ENCODE measurements around the gene PRDM2. TPM values are rescaled to one million over a fixed set of nuclear protein-coding genes. Genes with fewer than 3 reads are reported as not detected.

Gene PRDM2
- total RNA-seq, 1 experiment from 2014 or later: 36.0 TPM

- Histone ChIP-seq H2AFZ (ENCODE audit: low read length) (no peak overlapping the region), H3K4me3 (ENCODE audit: low read length) (no peak overlapping the region), H3K4me2 (ENCODE audit: low read depth, low read length, poor library complexity, severe bottlenecking) (no peak overlapping the region), H3K27me3 (ENCODE audit: low read length) (no peaks in the 10 kb centered on the region), H3K4me1 (ENCODE audit: low read length) (peaks cover 56% of the 10 kb centered on the region), H3K9me3 (ENCODE audit: low read length) (no peaks in the 10 kb centered on the region), H3K79me2 (ENCODE audit: low read length) (peaks cover 99% of the 10 kb centered on the region), H3K9ac (ENCODE audit: low read length) (no peak overlapping the region), H3K9me2 (replicated peaks; ENCODE audit: insufficient read depth, low read length) (no peaks in the 10 kb centered on the region), H3K36me3 (ENCODE audit: insufficient read depth, low read length) (no peaks in the 10 kb centered on the region), H4K20me1 (ENCODE audit: insufficient read depth, low read depth, low read length) (peaks cover 15% of the 10 kb centered on the region; the same call in 1 of the 2 replicates), H3K27ac (ENCODE audit: low read length) (no peak overlapping the region)
- DNase-seq: no peak
Measured at GRCh38 chr1:13763991-13764390, 64.0 kb downstream of the PRDM2 start.

- DNase-seq: no peak
Measured at GRCh38 chr1:13764588-13765332, 64.8 kb downstream of the PRDM2 start.

GRCh38 chr1:13766592-13767564 lies 66.9 kb downstream of the PRDM2 start:
- Histone ChIP-seq H3K27ac (ENCODE audit: low read length) (no peak overlapping the region), H3K4me1 (ENCODE audit: low read length) (peaks cover 41% of the 10 kb centered on the region), H2AFZ (ENCODE audit: low read length) (no peak overlapping the region), H3K9me2 (replicated peaks; ENCODE audit: insufficient read depth, low read length) (no peaks in the 10 kb centered on the region), H3K4me2 (ENCODE audit: low read depth, low read length, poor library complexity, severe bottlenecking) (no peak overlapping the region), H3K4me3 (ENCODE audit: low read length) (no peak overlapping the region), H3K36me3 (ENCODE audit: insufficient read depth, low read length) (no peaks in the 10 kb centered on the region), H3K79me2 (ENCODE audit: low read length) (peaks cover 98% of the 10 kb centered on the region), H4K20me1 (ENCODE audit: insufficient read depth, low read depth, low read length) (peaks cover 20% of the 10 kb centered on the region; the same call in 1 of the 2 replicates), H3K9ac (ENCODE audit: low read length) (no peak overlapping the region), H3K9me3 (ENCODE audit: low read length) (no peaks in the 10 kb centered on the region), H3K27me3 (ENCODE audit: low read length) (no peaks in the 10 kb centered on the region)
- no peak for DNase-seq

More at GRCh38 chr1:13764588-13765332, 64.8 kb downstream of the PRDM2 start:
- Histone ChIP-seq H3K9me3 (ENCODE audit: low read length) (no peaks in the 10 kb centered on the region), H4K20me1 (ENCODE audit: insufficient read depth, low read depth, low read length) (peaks cover 20% of the 10 kb centered on the region; the same call in 1 of the 2 replicates), H3K9ac (ENCODE audit: low read length) (no peak overlapping the region), H3K36me3 (ENCODE audit: insufficient read depth, low read length) (no peaks in the 10 kb centered on the region), H3K79me2 (ENCODE audit: low read length) (peaks cover 99% of the 10 kb centered on the region), H3K4me3 (ENCODE audit: low read length) (no peak overlapping the region), H2AFZ (ENCODE audit: low read length) (no peak overlapping the region), H3K4me1 (ENCODE audit: low read length) (peaks cover 53% of the 10 kb centered on the region), H3K4me2 (ENCODE audit: low read depth, low read length, poor library complexity, severe bottlenecking) (no peak overlapping the region), H3K27me3 (ENCODE audit: low read length) (no peaks in the 10 kb centered on the region), H3K9me2 (replicated peaks; ENCODE audit: insufficient read depth, low read length) (no peaks in the 10 kb centered on the region), H3K27ac (ENCODE audit: low read length) (no peak overlapping the region)

- Histone ChIP-seq H3K79me2 (ENCODE audit: low read length) (peaks cover 98% of the 10 kb centered on the region), H3K36me3 (ENCODE audit: insufficient read depth, low read length) (peaks cover 3% of the 10 kb centered on the region; the same call in 1 of the 2 replicates), H3K27ac (ENCODE audit: low read length) (no peak overlapping the region), H3K4me1 (ENCODE audit: low read length) (peaks cover 18% of the 10 kb centered on the region), H2AFZ (ENCODE audit: low read length) (no peak overlapping the region), H3K4me2 (ENCODE audit: low read depth, low read length, poor library complexity, severe bottlenecking) (no peak overlapping the region), H3K4me3 (ENCODE audit: low read length) (no peak overlapping the region), H3K27me3 (ENCODE audit: low read length) (no peaks in the 10 kb centered on the region), H3K9me2 (replicated peaks; ENCODE audit: insufficient read depth, low read length) (no peaks in the 10 kb centered on the region), H3K9me3 (ENCODE audit: low read length) (no peaks in the 10 kb centered on the region), H3K9ac (ENCODE audit: low read length) (no peak overlapping the region), H4K20me1 (ENCODE audit: insufficient read depth, low read depth, low read length) (peaks cover 16% of the 10 kb centered on the region; the same call in 1 of the 2 replicates)
- DNase-seq: no peak
Measured at GRCh38 chr1:13769212-13769611, 69.2 kb downstream of the PRDM2 start.

GRCh38 chr1:13769830-13770229 lies 69.8 kb downstream of the PRDM2 start:
- Histone ChIP-seq H3K9me3 (ENCODE audit: low read length) (no peaks in the 10 kb centered on the region), H3K4me2 (ENCODE audit: low read depth, low read length, poor library complexity, severe bottlenecking) (no peak overlapping the region), H3K27ac (ENCODE audit: low read length) (no peak overlapping the region), H3K27me3 (ENCODE audit: low read length) (no peaks in the 10 kb centered on the region), H3K4me3 (ENCODE audit: low read length) (no peak overlapping the region), H2AFZ (ENCODE audit: low read length) (no peak overlapping the region), H3K9me2 (replicated peaks; ENCODE audit: insufficient read depth, low read length) (no peaks in the 10 kb centered on the region), H3K36me3 (ENCODE audit: insufficient read depth, low read length) (peaks cover 3% of the 10 kb centered on the region; the same call in 1 of the 2 replicates), H3K79me2 (ENCODE audit: low read length) (peaks cover 95% of the 10 kb centered on the region), H4K20me1 (ENCODE audit: insufficient read depth, low read depth, low read length) (peaks cover 15% of the 10 kb centered on the region; the same call in 1 of the 2 replicates), H3K9ac (ENCODE audit: low read length) (no peak overlapping the region), H3K4me1 (ENCODE audit: low read length) (peaks cover 13% of the 10 kb centered on the region)
- DNase-seq: no peak

GRCh38 chr1:13770743-13771142 lies 70.8 kb downstream of the PRDM2 start:
- no peak overlapping the region for H3K9ac ChIP-seq (ENCODE audit: low read length)
- peaks cover 3% of the 10 kb centered on the region; the same call in 1 of the 2 replicates for H3K36me3 ChIP-seq (ENCODE audit: insufficient read depth, low read length)
- H3K27ac ChIP-seq (ENCODE audit: low read length): no peak overlapping the region
- H3K27me3 ChIP-seq (ENCODE audit: low read length): no peaks in the 10 kb centered on the region
- no peak overlapping the region for H2AFZ ChIP-seq (ENCODE audit: low read length)
- H3K9me3 ChIP-seq (ENCODE audit: low read length): no peaks in the 10 kb centered on the region
- peaks cover 11% of the 10 kb centered on the region for H3K4me1 ChIP-seq (ENCODE audit: low read length)
- no peak for DNase-seq
- peaks cover 94% of the 10 kb centered on the region for H3K79me2 ChIP-seq (ENCODE audit: low read length)
- H3K9me2 ChIP-seq (replicated peaks; ENCODE audit: insufficient read depth, low read length): no peaks in the 10 kb centered on the region
- H3K4me2 ChIP-seq (ENCODE audit: low read depth, low read length, poor library complexity, severe bottlenecking): no peak overlapping the region
- H4K20me1 ChIP-seq (ENCODE audit: insufficient read depth, low read depth, low read length): peaks cover 15% of the 10 kb centered on the region; the same call in 1 of the 2 replicates
- no peak overlapping the region for H3K4me3 ChIP-seq (ENCODE audit: low read length)

GRCh38 chr1:13771745-13772144 lies 71.8 kb downstream of the PRDM2 start:
- Histone ChIP-seq H3K9ac (ENCODE audit: low read length) (no peak overlapping the region), H3K36me3 (ENCODE audit: insufficient read depth, low read length) (peaks cover 7% of the 10 kb centered on the region; the same call in 1 of the 2 replicates)

GRCh38 chr1:13772271-13772670 lies 72.3 kb downstream of the PRDM2 start:
- no peak overlapping the region for H2AFZ ChIP-seq (ENCODE audit: low read length)
- H3K27me3 ChIP-seq (ENCODE audit: low read length): no peaks in the 10 kb centered on the region
- H3K4me1 ChIP-seq (ENCODE audit: low read length): peaks cover 8% of the 10 kb centered on the region
- no peak overlapping the region for H3K9ac ChIP-seq (ENCODE audit: low read length)
- peaks cover 7% of the 10 kb centered on the region; the same call in 1 of the 2 replicates for H3K36me3 ChIP-seq (ENCODE audit: insufficient read depth, low read length)
- no peak overlapping the region for H3K4me3 ChIP-seq (ENCODE audit: low read length)
- no peaks in the 10 kb centered on the region for H3K9me2 ChIP-seq (replicated peaks; ENCODE audit: insufficient read depth, low read length)
- peaks cover 94% of the 10 kb centered on the region for H3K79me2 ChIP-seq (ENCODE audit: low read length)
- H3K27ac ChIP-seq (ENCODE audit: low read length): no peak overlapping the region
- H3K9me3 ChIP-seq (ENCODE audit: low read length): no peaks in the 10 kb centered on the region
- DNase-seq: no peak
- no peak overlapping the region for H3K4me2 ChIP-seq (ENCODE audit: low read depth, low read length, poor library complexity, severe bottlenecking)
- peaks cover 6% of the 10 kb centered on the region; the same call in 1 of the 2 replicates for H4K20me1 ChIP-seq (ENCODE audit: insufficient read depth, low read depth, low read length)

More at GRCh38 chr1:13771745-13772144, 71.8 kb downstream of the PRDM2 start:
- no peak for DNase-seq
- no peaks in the 10 kb centered on the region for H3K9me2 ChIP-seq (replicated peaks; ENCODE audit: insufficient read depth, low read length)
- no peaks in the 10 kb centered on the region for H3K27me3 ChIP-seq (ENCODE audit: low read length)
- H3K4me1 ChIP-seq (ENCODE audit: low read length): peaks cover 4% of the 10 kb centered on the region
- H2AFZ ChIP-seq (ENCODE audit: low read length): no peak overlapping the region
- peaks cover 6% of the 10 kb centered on the region; the same call in 1 of the 2 replicates for H4K20me1 ChIP-seq (ENCODE audit: insufficient read depth, low read depth, low read length)
- H3K9me3 ChIP-seq (ENCODE audit: low read length): no peaks in the 10 kb centered on the region
- no peak overlapping the region for H3K4me2 ChIP-seq (ENCODE audit: low read depth, low read length, poor library complexity, severe bottlenecking)
- H3K27ac ChIP-seq (ENCODE audit: low read length): no peak overlapping the region
- H3K79me2 ChIP-seq (ENCODE audit: low read length): peaks cover 94% of the 10 kb centered on the region
- H3K4me3 ChIP-seq (ENCODE audit: low read length): no peak overlapping the region

Data from Karpas-422 (cell line).